Keratinocyte (primary cell): ENCODE results near the gene TLX2. TPM values are rescaled to one million over a fixed set of nuclear protein-coding genes. Genes with fewer than 3 reads are reported as not detected.

Experiments used
- DNase-seq: peaks from one replicate; pipeline ENCODE4 v3.0.0-alpha.2; 2011; ENCODE audit warnings: low read depth, missing footprints, low spot score
- FAIRE-seq: peaks from 2 replicates; lab custom pipeline; 2011; peaks lifted over from hg19 to GRCh38; lab: Jason Lieb, UNC
- H2AFZ ChIP-seq: 2 replicates; pipeline ENCODE4 v1.6.0; 2012; ENCODE audit warnings: low read length, control low read depth, inconsistent platforms; ENCODE audit not compliant: control insufficient read depth
- H3K27ac ChIP-seq: 2 replicates; pipeline ENCODE4 v1.5.1; 2011; ENCODE audit warnings: low read length; ENCODE audit not compliant: control insufficient read depth, insufficient read depth
- H3K27me3 ChIP-seq: 3 replicates; pipeline ENCODE4 v1.6.0; 2011; ENCODE audit warnings: low read length; ENCODE audit not compliant: control insufficient read depth, insufficient read depth; ENCODE audit errors: extremely low read depth
- H3K36me3 ChIP-seq, 2 experiments: 2 replicates in 1 of 2; 3 replicates in 1 of 2; pipeline ENCODE4 v1.5.1; 2011; ENCODE audit warnings: low read length in 2 of 2, mild to moderate bottlenecking in 1 of 2; ENCODE audit not compliant: control insufficient read depth in 2 of 2, insufficient read depth in 2 of 2; ENCODE audit errors: extremely low read depth in 1 of 2
- H3K4me1 ChIP-seq: 3 replicates; pipeline ENCODE4 v1.5.1; 2011; ENCODE audit warnings: low read length; ENCODE audit not compliant: control insufficient read depth, insufficient read depth; ENCODE audit errors: extremely low read depth
- H3K4me2 ChIP-seq: 3 replicates; pipeline ENCODE4 v1.6.0; 2011; ENCODE audit warnings: low read depth, low read length; ENCODE audit not compliant: control insufficient read depth, insufficient read depth; ENCODE audit errors: extremely low read depth
- H3K4me3 ChIP-seq, 3 experiments: fragments of 200-600 bp in 1 of 3; sonication (generic) in 1 of 3; 2 replicates in 2 of 3; 3 replicates in 1 of 3; pipeline ENCODE4 v1.5.1; 2011 to 2016; ENCODE audit warnings: low read length in 3 of 3, mild to moderate bottlenecking in 3 of 3, control low read depth in 2 of 3, inconsistent platforms in 1 of 3, low read depth in 1 of 3, mixed read lengths in 1 of 3, mixed run types in 1 of 3, moderate library complexity in 1 of 3; ENCODE audit not compliant: control insufficient read depth in 2 of 3, insufficient read depth in 2 of 3; ENCODE audit errors: extremely low read depth in 1 of 3
- H3K79me2 ChIP-seq: 2 replicates; pipeline ENCODE4 v1.6.0; 2012; ENCODE audit warnings: low read length; ENCODE audit not compliant: control insufficient read depth, insufficient read depth
- H3K9ac ChIP-seq: 3 replicates; pipeline ENCODE4 v1.6.0; 2011; ENCODE audit warnings: low read length; ENCODE audit not compliant: control insufficient read depth, insufficient read depth; ENCODE audit errors: extremely low read depth
- H3K9me1 ChIP-seq: 3 replicates; pipeline ENCODE4 v1.6.0; 2011; ENCODE audit warnings: low read length; ENCODE audit not compliant: control insufficient read depth, insufficient read depth; ENCODE audit errors: extremely low read depth
- H3K9me3 ChIP-seq: 2 replicates; pipeline ENCODE4 v1.5.1; 2012; ENCODE audit warnings: low read depth, low read length; ENCODE audit not compliant: control insufficient read depth
- H4K20me1 ChIP-seq: 3 replicates; pipeline ENCODE4 v1.6.0; 2011; ENCODE audit warnings: low read length; ENCODE audit not compliant: control insufficient read depth, insufficient read depth; ENCODE audit errors: extremely low read depth
- CTCF ChIP-seq, 3 experiments: IDR thresholded peaks in 1 of 3; conservative IDR thresholded peaks in 1 of 3; optimal IDR thresholded peaks in 1 of 3; 2 replicates in 2 of 3; 3 replicates in 1 of 3; pipeline versions ENCODE3 to v1.5.1; 2011; ENCODE audit warnings: low read length in 3 of 3, mild to moderate bottlenecking in 3 of 3, moderate library complexity in 2 of 3, control low read depth in 1 of 3, inconsistent platforms in 1 of 3; ENCODE audit not compliant: insufficient read depth in 2 of 3; ENCODE audit errors: extremely low read depth in 1 of 3
- EZH2 ChIP-seq: IDR thresholded peaks from one replicate; pipeline ENCODE4 v1.6.1; 2012; ENCODE audit warnings: inconsistent platforms, mild to moderate bottlenecking, low read length, moderate library complexity
- dilution Hi-C: fragments of 300-500 bp; cut with MboI; formaldehyde crosslinking; loops from one replicate; pipeline ENCODE4 v1.7.0; 2020; ENCODE audit warnings: low sequenced_read_pairs; ENCODE audit not compliant: extremely low pct_ligation_motif_present
- polyA plus RNA-seq, 5 experiments: library from polyadenylated mRNA; depleted of rRNA in 3 of 5; stranded (reverse) in 3 of 5; stranded (forward) in 1 of 5; unstranded in 1 of 5; fragments of >200 nt; gene quantifications; 1 replicate in 1 of 5; 2 replicates in 3 of 5; 3 replicates in 1 of 5; pipeline versions ENCODE4 v1.2.1 to v1.2.3, GENCODE V29; 2011 to 2012; ENCODE audit warnings: missing spikeins in 2 of 5, low read depth in 1 of 5, low replicate concordance in 1 of 5

The TLX2 gene
- polyA plus RNA-seq, 1 donor (not counting 4 experiments of a cell fraction or from before 2014, with no cell fraction given) = not detected

DNA sequence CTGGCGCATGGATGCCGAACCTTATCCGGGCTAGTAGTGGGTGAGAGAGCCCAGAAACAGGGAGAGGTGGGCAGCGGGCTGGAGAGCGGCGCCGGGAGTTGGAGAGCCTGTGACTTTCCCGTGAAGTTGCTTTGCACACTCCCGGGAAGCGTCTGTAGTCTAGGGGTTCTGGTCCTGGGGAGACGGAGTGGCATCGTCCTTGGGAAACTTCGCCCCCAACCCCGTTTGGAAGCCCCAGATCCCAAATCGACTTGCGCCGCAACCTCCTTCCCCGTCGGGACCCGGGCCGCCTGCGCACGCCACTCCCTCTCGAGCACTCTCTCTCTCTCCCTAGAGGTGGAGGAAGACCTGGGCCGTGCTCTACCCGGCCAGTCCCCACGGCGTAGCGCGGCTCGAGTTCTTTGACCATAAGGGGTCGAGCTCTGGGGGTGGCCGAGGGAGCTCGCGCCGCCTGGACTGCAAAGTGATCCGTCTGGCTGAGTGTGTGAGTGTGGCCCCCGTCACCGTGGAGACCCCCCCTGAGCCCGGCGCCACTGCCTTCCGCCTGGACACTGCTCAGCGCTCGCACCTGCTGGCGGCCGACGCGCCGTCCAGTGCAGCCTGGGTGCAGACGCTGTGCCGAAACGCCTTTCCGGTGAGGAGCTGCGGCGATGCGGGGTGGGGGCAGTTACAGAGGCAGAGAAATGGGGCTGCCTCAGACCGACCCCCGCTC, 40.7 kb downstream of the TLX2 start:
- dilution Hi-C loops = no loop called here
- H3K9me3 ChIP-seq = no peaks in the 10 kb centered on the region
- no peaks in the 10 kb centered on the region for H3K79me2 ChIP-seq
- H2AFZ ChIP-seq = peak overlapping the region; percentile 74
- no peak overlapping the region for H3K9ac ChIP-seq
- no peak for FAIRE-seq
- H3K4me1 ChIP-seq = peaks cover 3% of the 10 kb centered on the region
- no peak for TF ChIP-seq CTCF (optimal IDR thresholded peaks at IDR 0.05 in 1 of 3, IDR thresholded peaks at IDR 0.05 in 1 of 3, conservative IDR thresholded peaks at IDR 0.05 in 1 of 3; ENCODE audit: extremely low read depth in 1 of 3, insufficient read depth in 2 of 3, low read length in 3 of 3)
- TF ChIP-seq EZH2 = peak; percentile 59
- peak overlapping the region; percentile 77 for H3K4me2 ChIP-seq
- peaks cover 16% of the 10 kb centered on the region for H3K27me3 ChIP-seq
- DNase-seq = no peak
- no peaks in the 10 kb centered on the region for H3K9me1 ChIP-seq
- no peaks in the 10 kb centered on the region for H4K20me1 ChIP-seq
- H3K36me3 ChIP-seq = no peaks in the 10 kb centered on the region
- peak overlapping the region; percentile 46 to 56 (median 46) for H3K4me3 ChIP-seq
- H3K27ac ChIP-seq = no peak overlapping the region

DNA sequence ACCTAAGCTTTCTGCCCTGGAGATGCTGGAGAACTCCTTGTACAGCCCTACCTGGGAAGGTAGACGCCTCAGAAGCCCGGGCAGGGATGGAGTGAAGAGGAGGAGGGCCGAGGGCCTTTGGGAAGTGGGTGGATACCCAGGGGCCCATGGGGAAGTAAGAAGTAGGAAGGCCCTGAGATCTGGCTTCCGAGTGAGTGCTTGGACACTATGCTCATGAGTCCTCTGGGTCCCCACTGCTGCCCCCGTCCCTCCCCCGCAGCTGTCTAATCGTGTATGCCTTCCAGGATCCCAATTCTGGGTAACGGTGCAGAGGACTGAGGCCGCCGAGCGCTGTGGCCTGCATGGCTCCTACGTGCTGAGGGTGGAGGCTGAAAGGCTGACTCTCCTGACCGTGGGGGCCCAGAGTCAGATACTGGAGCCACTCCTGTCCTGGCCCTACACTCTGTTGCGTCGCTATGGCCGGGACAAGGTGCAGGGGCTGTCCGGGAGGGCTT, 41.4 kb downstream of the TLX2 start:
- peaks cover 16% of the 10 kb centered on the region for H3K27me3 ChIP-seq
- no peak overlapping the region for H3K4me2 ChIP-seq
- no peak for DNase-seq
- no peak for FAIRE-seq
- H3K9ac ChIP-seq = no peak overlapping the region
- no peak overlapping the region for H3K27ac ChIP-seq
- H3K9me3 ChIP-seq = no peaks in the 10 kb centered on the region
- no peaks in the 10 kb centered on the region for H3K9me1 ChIP-seq
- H3K36me3 ChIP-seq = no peaks in the 10 kb centered on the region
- H3K4me1 ChIP-seq = peaks cover 10% of the 10 kb centered on the region
- TF ChIP-seq EZH2 = no peak
- TF ChIP-seq CTCF (optimal IDR thresholded peaks at IDR 0.05 in 1 of 3, IDR thresholded peaks at IDR 0.05 in 1 of 3, conservative IDR thresholded peaks at IDR 0.05 in 1 of 3; ENCODE audit: extremely low read depth in 1 of 3, insufficient read depth in 2 of 3, low read length in 3 of 3) = no peak
- no peak overlapping the region for H2AFZ ChIP-seq
- no peak overlapping the region for H3K4me3 ChIP-seq
- no peaks in the 10 kb centered on the region for H3K79me2 ChIP-seq
- H4K20me1 ChIP-seq = no peaks in the 10 kb centered on the region
- dilution Hi-C loops = no loop called here
